CD4-positive, alpha-beta T cell treated with Interleukin-15 for 1 hour (primary cell): ENCODE measurements around the gene HMGN1.

ENCODE experiments used
- DNase-seq: peaks from one replicate; pipeline ENCODE4 v3.0.0-alpha.2; 2020

Gene HMGN1

GRCh38 chr21:39327727-39328126 is 21.2 kb downstream of the HMGN1 start:
- DNase-seq: no peak

GRCh38 chr21:39326607-39327307 is 22.1 kb downstream of the HMGN1 start:
- no peak for DNase-seq

- DNase-seq: no peak
Observed at GRCh38 chr21:39325458-39325857, 23.4 kb downstream of the HMGN1 start.

GRCh38 chr21:39321424-39321823 is 27.5 kb downstream of the HMGN1 start:
- DNase-seq: no peak

- DNase-seq: no peak
Observed at GRCh38 chr21:39319814-39320332, 29.0 kb downstream of the HMGN1 start.

- DNase-seq: no peak
Observed at GRCh38 chr21:39319251-39319756, 29.6 kb downstream of the HMGN1 start.

GRCh38 chr21:39318091-39318959 is 30.6 kb downstream of the HMGN1 start:
- DNase-seq: no peak

- DNase-seq: peak; percentile 31
Observed at GRCh38 chr21:39317134-39318090, 31.5 kb downstream of the HMGN1 start.

- no peak for DNase-seq
Observed at GRCh38 chr21:39316729-39317128, 32.2 kb downstream of the HMGN1 start.

GRCh38 chr21:39315603-39316445 is 33.1 kb downstream of the HMGN1 start:
- DNase-seq: no peak

GRCh38 chr21:39314143-39315027 is 34.5 kb downstream of the HMGN1 start:
- peak; percentile 49 for DNase-seq

- DNase-seq: peak; percentile 80
Observed at GRCh38 chr21:39313571-39314142, 35.2 kb downstream of the HMGN1 start, which contains the start of gene BRWD1. TSS of gene BRWD1 (minus strand) at chr21:39313632. CDS start at chr21:39313491, 141 bp downstream.

- DNase-seq: no peak
Observed at GRCh38 chr21:39313042-39313570, 35.8 kb downstream of the HMGN1 start.

- DNase-seq: peak; percentile 91
Observed at GRCh38 chr21:39312112-39313041, 36.5 kb downstream of the HMGN1 start.

- no peak for DNase-seq
Observed at GRCh38 chr21:39311164-39311563, 37.7 kb downstream of the HMGN1 start.

GRCh38 chr21:39307466-39307865 is 41.4 kb downstream of the HMGN1 start:
- no peak for DNase-seq

- DNase-seq: no peak
Observed at GRCh38 chr21:39300587-39300986, 48.3 kb downstream of the HMGN1 start.

- DNase-seq: no peak
Observed at GRCh38 chr21:39296891-39297290, 52.0 kb downstream of the HMGN1 start.
